GM12892 (cell line): ENCODE results near the gene ABCB11.

Experiments used
- POLR2AphosphoS5 ChIP-seq: IDR thresholded peaks from 2 replicates; pipeline ENCODE4 v1.6.1; 2011; ENCODE audit warnings: low read depth, low read length, control low read depth
- TAF1 ChIP-seq: IDR thresholded peaks from 2 replicates; pipeline ENCODE4 v1.6.1; 2011; ENCODE audit warnings: low read depth, mild to moderate bottlenecking, control low read depth, low read length, borderline replicate concordance

DNA sequence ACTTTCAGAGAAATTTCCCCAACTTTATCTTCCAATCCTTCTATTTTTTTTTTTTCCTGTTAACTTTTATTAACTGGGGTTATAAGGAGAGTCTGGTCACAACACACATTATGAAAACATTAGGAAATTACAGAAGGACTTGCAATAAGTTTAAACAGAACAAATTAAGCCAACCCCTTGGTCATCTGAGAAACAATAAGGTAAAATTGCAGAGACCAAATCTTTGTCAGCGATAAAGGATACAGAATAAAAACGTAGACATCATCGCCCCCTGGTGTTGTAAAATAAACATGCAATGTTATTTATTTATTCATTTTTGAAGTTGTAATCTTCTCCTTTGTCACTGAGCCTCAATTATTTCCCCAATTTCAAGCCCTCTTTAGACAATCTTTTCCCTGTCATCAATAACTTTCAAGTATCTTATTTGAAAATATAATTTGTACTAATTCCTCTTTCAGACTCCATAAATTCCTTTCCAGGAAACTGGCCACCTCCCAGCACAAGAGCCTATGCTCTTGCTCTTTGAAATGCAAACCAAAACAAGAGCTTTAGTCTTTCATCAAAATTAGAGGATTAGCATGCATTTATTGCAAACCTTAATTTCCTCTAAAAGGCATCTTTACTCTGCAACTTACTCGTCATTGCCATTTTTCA is 110.5 kb downstream of the ABCB11 start:
- TF ChIP-seq TAF1 (no peak), POLR2AphosphoS5 (no peak)
